Measurements from ENCODE around the gene TARM1.

The TARM1 gene

GRCh38 chr19:54081032-54081431 lies at the start of gene TARM1:
Gene TARM1 (minus strand): TSS chr19:54081365. CDS start chr19:54081340, 25 bp downstream.
- no peak for DNase-seq (ENCODE audit: low read depth in 2 of 2)

DNA sequence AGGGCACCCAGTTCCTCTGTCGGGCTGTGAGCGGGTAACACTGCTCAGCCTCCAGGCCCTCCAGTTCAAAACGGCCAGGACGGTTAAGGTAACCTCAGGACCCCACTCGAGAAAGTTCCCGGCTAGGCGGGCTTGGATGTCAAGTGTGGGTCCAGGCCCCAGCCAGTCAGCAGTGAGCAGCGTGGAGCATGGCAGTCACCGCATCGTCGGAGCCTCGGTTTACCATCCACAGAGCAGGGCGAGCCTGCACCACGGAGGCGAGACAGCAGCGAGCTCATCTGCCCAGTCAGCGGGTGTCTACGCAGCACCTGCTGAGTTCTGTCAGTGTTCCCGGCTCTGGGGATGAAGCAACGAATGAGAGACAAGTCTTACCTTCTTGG lies 48.4 kb upstream of the TARM1 start:
- no peak for DNase-seq (ENCODE audit: low read depth in 2 of 2)

DNA sequence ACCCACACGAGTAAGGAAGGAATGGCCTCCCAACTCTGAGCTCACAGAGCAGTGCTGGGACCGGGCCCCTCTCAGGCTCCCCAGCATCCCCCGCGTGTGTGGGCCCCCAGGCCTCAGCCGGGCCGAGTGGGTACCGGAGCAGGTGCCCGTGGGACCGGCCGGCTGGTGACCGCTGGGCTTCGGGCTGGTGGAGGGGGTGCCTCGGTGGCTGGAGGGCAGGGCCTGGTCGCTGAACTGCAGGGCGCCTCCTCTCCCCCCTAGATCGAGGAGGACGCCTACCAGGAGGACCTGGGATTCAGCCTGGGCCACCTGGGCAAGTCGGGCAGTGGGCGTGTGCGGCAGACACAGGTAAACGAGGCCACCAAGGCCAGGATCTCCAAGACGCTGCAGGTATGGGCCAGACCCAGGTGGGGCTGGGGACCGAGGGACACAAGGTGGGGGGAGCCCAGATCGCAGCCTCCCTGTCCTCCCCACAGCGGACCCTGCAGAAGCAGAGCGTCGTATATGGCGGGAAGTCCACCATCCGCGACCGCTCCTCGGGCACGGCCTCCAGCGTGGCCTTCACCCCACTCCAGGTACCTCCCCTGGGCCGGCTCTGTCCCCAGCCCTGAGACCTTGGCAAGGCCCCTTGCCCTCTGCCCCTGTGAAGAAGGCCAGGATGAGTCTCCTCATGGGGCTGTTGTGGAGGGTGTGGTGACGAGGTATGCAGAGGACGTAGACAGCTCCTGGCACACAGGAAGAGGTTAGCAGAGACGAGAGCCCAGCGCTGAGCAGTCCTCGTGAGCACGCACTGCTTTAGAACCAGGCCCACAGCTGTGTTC lies 47.8 kb upstream of the TARM1 start:
- DNase-seq (ENCODE audit: low read depth in 2 of 2): no peak

GRCh38 chr19:54128441-54128725 lies 47.2 kb upstream of the TARM1 start:
- no peak for DNase-seq (ENCODE audit: low read depth in 2 of 2)

DNA sequence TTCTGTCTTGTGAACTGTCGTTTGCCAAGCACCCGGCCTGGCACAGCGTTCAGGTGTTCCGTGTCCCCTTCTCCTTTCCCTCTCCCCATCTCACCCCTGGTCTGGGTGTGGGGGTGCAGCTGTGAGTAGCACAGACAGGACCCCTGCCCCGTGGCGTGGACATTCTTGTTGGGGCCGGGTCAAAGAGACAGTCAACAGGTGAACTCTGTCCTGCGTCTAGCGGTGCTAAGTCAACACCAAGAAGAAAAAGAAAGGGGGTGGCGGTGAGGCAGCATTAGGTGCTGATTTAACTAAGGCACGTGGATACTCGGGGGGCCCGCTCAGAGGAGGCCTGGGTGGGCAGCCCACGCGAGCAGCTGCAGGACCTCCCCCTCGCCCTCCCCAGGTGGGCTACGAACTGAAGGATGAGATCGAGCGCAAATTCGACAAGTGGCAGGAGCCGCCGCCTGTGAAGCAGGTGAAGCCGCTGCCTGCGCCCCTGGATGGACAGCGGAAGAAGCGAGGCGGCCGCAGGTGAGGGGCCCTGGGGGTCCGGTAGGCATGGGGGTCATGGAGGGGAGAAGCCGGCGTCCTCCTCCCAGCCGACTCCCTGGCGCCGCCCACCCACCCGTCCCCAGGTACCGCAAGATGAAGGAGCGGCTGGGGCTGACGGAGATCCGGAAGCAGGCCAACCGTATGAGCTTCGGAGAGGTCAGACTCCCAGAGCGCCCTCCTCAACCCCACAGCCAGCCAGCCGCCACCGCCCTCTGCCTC lies 46.7 kb upstream of the TARM1 start:
- DNase-seq (ENCODE audit: low read depth in 2 of 2): no peak

GRCh38 chr19:54125713-54126112 lies 44.5 kb upstream of the TARM1 start:
- DNase-seq (ENCODE audit: low read depth in 2 of 2): no peak

DNA sequence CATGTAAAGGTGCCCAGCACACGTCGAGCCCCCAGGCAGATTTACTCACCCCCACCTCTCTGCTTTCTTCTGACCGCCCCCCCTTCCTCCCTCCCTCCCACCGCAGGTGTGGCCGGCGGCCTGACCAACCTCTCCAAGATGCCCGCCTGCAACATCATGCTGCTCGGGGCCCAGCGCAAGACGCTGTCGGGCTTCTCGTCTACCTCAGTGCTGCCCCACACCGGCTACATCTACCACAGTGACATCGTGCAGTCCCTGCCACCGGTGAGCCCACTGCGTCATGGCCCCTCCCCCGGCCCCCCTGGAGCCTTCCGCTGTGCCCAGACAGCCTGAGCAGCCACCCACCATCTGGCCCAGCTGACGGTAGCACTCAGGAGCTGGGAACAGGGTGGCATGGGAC lies 43.2 kb upstream of the TARM1 start:
- no peak for DNase-seq (ENCODE audit: low read depth in 2 of 2)

- no peak for DNase-seq (ENCODE audit: low read depth in 2 of 2)
Observed at GRCh38 chr19:54123682-54124081, 42.5 kb upstream of the TARM1 start.

DNA sequence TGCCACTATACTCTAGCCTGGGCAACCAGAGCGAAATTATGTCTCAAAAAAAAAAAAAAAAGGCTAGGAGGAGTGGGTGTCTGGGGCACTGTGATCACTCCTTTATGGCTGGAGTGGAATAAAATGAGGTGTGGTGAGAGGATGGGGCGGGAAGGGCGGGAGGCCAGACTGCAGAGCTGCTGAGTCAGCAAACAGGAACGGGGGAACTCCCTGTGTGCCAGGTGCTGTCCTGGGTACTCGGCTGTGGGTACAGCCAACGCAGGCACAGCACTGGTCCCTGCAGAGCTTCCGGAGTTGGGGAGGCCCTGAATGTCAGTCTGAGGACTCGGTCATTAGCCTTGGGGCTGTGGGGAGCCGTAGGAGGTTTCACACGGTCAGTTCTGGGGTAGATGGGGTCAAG lies 40.1 kb upstream of the TARM1 start:
- no peak for DNase-seq (ENCODE audit: low read depth in 2 of 2)

GRCh38 chr19:54115109-54116063 lies 34.2 kb upstream of the TARM1 start, which contains the start of the genes PRPF31 and TFPT:
Gene PRPF31 (plus strand): TSS chr19:54115754. CDS start chr19:54118279, 2,525 bp downstream.
Gene TFPT (minus strand): TSS chr19:54115657. CDS start chr19:54115269, 388 bp downstream.
- peak; percentile 94 to 97 for DNase-seq (ENCODE audit: low read depth in 2 of 2)

DNA sequence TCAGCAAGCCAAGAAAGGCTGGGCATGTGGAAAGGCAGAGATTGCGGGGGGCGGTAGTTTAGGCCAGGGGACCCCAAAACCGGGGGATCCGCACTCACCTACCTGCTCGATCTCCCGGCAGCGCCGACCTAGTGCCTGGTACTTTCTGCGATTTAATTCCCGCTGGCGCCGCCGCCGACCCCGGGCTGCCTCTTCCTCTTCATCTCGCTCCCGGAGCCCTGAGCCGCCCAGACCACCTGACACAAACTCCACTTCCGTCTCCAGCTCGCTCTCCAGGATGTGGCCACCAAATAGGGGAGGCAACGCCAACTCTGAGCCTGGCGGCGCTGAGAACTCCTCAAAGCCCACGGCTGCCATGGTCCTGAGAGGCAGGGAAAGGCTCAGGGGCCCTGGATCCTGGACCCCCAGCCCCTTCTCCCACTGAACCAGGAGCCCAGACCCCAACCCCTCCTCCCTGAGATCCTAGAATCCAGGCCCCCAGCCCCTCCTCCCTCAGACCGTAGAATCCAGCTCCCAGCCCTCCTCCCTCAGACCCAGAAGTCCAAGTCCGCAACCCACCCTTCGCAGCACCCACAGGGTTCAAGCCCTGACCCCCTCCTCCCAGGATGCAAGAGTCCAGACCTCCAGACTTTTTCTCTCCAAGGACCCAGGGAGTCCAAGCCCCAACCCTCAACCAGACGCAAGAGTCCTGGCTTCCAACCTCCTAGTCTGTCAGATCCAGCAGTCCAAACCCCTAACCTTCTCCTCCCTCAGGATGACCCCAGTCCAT lies 33.4 kb upstream of the TARM1 start:
- no peak for DNase-seq (ENCODE audit: low read depth in 2 of 2)

- no peak for DNase-seq (ENCODE audit: low read depth in 2 of 2)
Observed at GRCh38 chr19:54109651-54110050, 28.5 kb upstream of the TARM1 start.

- DNase-seq (ENCODE audit: low read depth in 2 of 2): no peak
Observed at GRCh38 chr19:54108496-54108895, 27.3 kb upstream of the TARM1 start.

GRCh38 chr19:54107876-54108490 lies 26.8 kb upstream of the TARM1 start:
- no peak for DNase-seq (ENCODE audit: low read depth in 2 of 2)

- no peak for DNase-seq (ENCODE audit: low read depth in 2 of 2)
Observed at GRCh38 chr19:54106716-54107115, 25.6 kb upstream of the TARM1 start.

DNA sequence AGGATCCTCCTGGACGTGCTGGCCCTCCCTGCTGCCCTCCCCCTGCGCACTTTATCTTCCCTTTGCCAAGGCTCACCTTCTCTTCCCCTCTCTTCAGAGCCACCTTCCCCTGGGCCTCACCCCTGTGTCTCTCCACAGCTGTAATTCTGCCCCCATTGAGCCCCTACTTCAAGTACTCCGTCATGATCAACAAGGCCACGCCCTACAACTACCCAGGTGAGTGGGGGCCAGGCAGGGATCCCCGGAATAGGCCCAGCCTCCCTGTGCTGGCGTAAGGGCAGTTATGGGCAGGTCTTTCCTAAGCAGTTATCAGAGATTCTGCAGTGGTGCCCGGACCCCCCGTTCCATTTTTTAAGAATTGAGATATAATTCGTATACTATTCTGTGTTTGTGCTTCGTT lies 24.6 kb upstream of the TARM1 start:
- DNase-seq (ENCODE audit: low read depth in 2 of 2): no peak

DNA sequence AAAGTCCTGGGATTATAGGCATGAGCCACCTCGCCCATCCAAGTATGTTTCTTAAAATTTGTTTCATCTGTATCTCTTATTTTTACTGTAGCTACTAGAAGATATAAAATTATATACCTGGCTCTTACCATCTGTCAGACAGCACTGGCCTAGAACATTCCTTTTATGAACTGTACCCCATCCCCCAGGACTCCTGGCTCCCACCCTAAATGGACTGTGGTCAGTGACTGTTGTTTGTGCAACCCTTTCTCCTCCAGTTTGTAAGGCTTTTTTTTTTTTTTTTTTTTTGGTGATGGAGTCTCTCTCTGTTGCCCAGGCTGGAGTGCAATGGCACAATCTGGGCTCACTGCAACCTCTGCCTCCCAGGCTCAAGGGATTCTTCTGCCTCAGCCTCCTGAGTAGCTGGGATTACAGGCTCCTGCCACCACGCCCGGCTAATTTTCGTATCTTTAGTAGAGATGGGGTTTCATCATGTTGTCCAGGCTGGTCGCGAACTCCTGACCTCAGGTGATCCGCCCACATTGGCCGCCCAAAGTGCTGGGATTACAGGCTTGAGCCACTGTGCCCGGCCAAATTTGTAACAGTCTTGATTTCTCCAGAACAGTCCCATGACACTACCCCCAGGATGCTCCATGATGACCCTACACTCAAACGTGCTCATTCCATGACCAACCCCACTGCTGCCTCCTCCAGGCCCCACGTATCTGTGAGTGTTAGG lies 24.0 kb upstream of the TARM1 start:
- no peak for DNase-seq (ENCODE audit: low read depth in 2 of 2)

GRCh38 chr19:54102421-54103169 lies 21.4 kb upstream of the TARM1 start, which contains the start of gene NDUFA3:
Gene NDUFA3 (plus strand): TSS chr19:54102855. CDS start chr19:54102879, 24 bp downstream.
- peak; percentile 93 to 94 for DNase-seq (ENCODE audit: low read depth in 2 of 2)

DNA sequence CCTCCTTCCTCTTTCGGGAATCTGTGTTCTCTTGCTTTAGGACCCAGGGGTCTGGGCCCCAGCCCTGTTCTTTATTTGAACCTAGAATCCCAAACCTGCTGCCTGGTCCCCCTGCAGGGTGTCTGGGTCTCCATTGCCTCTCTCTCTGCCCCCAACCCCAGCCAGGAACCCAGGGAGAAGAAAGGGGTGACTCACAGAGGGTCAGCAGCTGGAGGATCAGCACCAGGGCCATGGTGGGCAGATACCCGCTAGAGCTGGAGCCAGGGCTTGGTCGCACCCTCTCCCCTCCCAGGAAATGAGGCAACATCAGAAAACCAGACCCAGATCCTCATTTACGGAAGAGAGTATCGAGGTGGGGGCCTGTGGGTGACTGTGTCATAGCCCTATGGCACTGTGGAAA lies 19.4 kb upstream of the TARM1 start, which contains the start of gene OSCAR:
Gene OSCAR (minus strand): TSS at position 243 of the 400 bp plus-strand sequence. CDS start 11 bp downstream, at position 232.
- DNase-seq (ENCODE audit: low read depth in 2 of 2): no peak

All from stimulated activated CD4-positive, alpha-beta T cell treated with anti-CD3 and anti-CD28 coated beads, Interleukin-12 subunit alpha, Interleukin-12 subunit beta, amount 100 ng/mL, for 24 hours (primary cell).